GM19467 (cell line): ENCODE results near the gene CARD11.
"Not testable (repeated sequence)": the region's sequence is repeated elsewhere in the genome, so short reads cannot be mapped to it uniquely, and the experiment has no call there.

Experiments
- ATAC-seq: cut with Tn5 transposase; IDR thresholded peaks from one replicate; pipeline ENCODE4 v1.9.1; 2021; ENCODE audit warnings: mild to moderate bottlenecking, moderate library complexity; ENCODE audit not compliant: unreplicated experiment

The CARD11 gene

GRCh38 chr7:3021825-3022224, 21.8 kb downstream of the CARD11 start:
- ATAC-seq, result no peak

GRCh38 chr7:3021224-3021623, 22.4 kb downstream of the CARD11 start:
- ATAC-seq, result not testable (repeated sequence)

- ATAC-seq, result no peak
Measured at GRCh38 chr7:3020416-3020815, 23.3 kb downstream of the CARD11 start.

GRCh38 chr7:3019801-3020200, 23.9 kb downstream of the CARD11 start:
- ATAC-seq, result no peak

- no peak for ATAC-seq
Measured at GRCh38 chr7:3013975-3014792, 29.5 kb downstream of the CARD11 start.

GRCh38 chr7:3011211-3011852, 32.3 kb downstream of the CARD11 start:
- ATAC-seq, result no peak

- no peak for ATAC-seq
Measured at GRCh38 chr7:3010161-3010560, 33.5 kb downstream of the CARD11 start.

GRCh38 chr7:3009086-3009485, 34.6 kb downstream of the CARD11 start:
- ATAC-seq, result no peak

- no peak for ATAC-seq
Measured at GRCh38 chr7:3008386-3008785, 35.3 kb downstream of the CARD11 start.

GRCh38 chr7:3007696-3008095, 36.0 kb downstream of the CARD11 start:
- ATAC-seq, result no peak

- no peak for ATAC-seq
Measured at GRCh38 chr7:3005257-3005656, 38.4 kb downstream of the CARD11 start.

GRCh38 chr7:3003936-3004335, 39.7 kb downstream of the CARD11 start:
- ATAC-seq, result no peak

GRCh38 chr7:3002631-3003030, 41.0 kb downstream of the CARD11 start:
- no peak for ATAC-seq

- ATAC-seq, result no peak
Measured at GRCh38 chr7:3000566-3000965, 43.1 kb downstream of the CARD11 start.

- ATAC-seq, result no peak
Measured at GRCh38 chr7:2999078-2999500, 44.6 kb downstream of the CARD11 start.

- ATAC-seq, result no peak
Measured at GRCh38 chr7:2997014-2997413, 46.7 kb downstream of the CARD11 start.

GRCh38 chr7:2996141-2996540, 47.5 kb downstream of the CARD11 start:
- no peak for ATAC-seq

- no peak for ATAC-seq
Measured at GRCh38 chr7:2993868-2994267, 49.8 kb downstream of the CARD11 start.

- ATAC-seq, result no peak
Measured at GRCh38 chr7:2993396-2993795, 50.3 kb downstream of the CARD11 start.

GRCh38 chr7:2990949-2991470, 52.7 kb downstream of the CARD11 start:
- ATAC-seq, result no peak

GRCh38 chr7:2986561-2986960, 57.1 kb downstream of the CARD11 start:
- ATAC-seq, result no peak

GRCh38 chr7:2985866-2986265, 57.8 kb downstream of the CARD11 start:
- ATAC-seq, result no peak
